ENCODE data around the gene RIN1.

The RIN1 gene

GRCh38 chr11:66282468-66283455 lies 53.5 kb downstream of the RIN1 start:
- peak; percentile 98 to 99 for DNase-seq (ENCODE audit: low read depth in 2 of 2)

Data from stimulated activated CD4-positive, alpha-beta T cell treated with anti-CD3 and anti-CD28 coated beads, Interleukin-1b, Interleukin-23, amount 100 ng/mL, for 4 hours (primary cell).